SK-N-MC (cell line): ENCODE results near the gene CTBP2.

Experiments
- EZH2 ChIP-seq: fragments of 200-600 bp; sonication (generic); IDR thresholded peaks from one replicate; pipeline ENCODE4 v1.6.1; 2017; ENCODE audit warnings: antibody characterized with exemption
- FOXP2 ChIP-seq: optimal IDR thresholded peaks from 2 replicates; pipeline ENCODE3; 2011; ENCODE audit warnings: mild to moderate bottlenecking, moderate library complexity; ENCODE audit not compliant: insufficient read depth; ENCODE audit errors: extremely low read length, control extremely low read depth
- POLR2AphosphoS5 ChIP-seq: IDR thresholded peaks from 2 replicates; pipeline ENCODE4 v1.6.1; 2012; ENCODE audit warnings: mild to moderate bottlenecking, low read depth, low read length, borderline replicate concordance

GRCh38 chr10:125032474-125033020, 127.8 kb downstream of the CTBP2 start:
- TF ChIP-seq EZH2: no peak
- no peak for TF ChIP-seq POLR2AphosphoS5
- no peak for TF ChIP-seq FOXP2
